B cell (primary cell): ENCODE measurements around the gene BLVRB. TPM values are rescaled to one million over a fixed set of nuclear protein-coding genes. Genes with fewer than 3 reads are reported as not detected.

Experiments used
- ATAC-seq: fragments of 200-7000 bp; cut with Tn5 transposase; one replicate; pipeline ENCODE4 v1.10.0; 2021; ENCODE audit warnings: low read depth, mild to moderate bottlenecking, moderate number of reproducible peaks, moderate library complexity
- CTCF ChIA-PET: fragments of 350-600 bp; sonication (Branson Sonifier 250); formaldehyde crosslinking; loops from one replicate; lab custom pipeline; 2021; ENCODE audit warnings: antibody characterized with exemption, inconsistent platforms; lab: Charles Lee
- POLR2A ChIA-PET: fragments of 350-600 bp; sonication (Branson Sonifier 250); formaldehyde crosslinking; loops from one replicate; lab custom pipeline; 2021; ENCODE audit warnings: antibody characterized with exemption; lab: Charles Lee
- DNase-seq: peaks from one replicate; pipeline ENCODE4 v3.0.0; 2013
- H2AFZ ChIP-seq: 2 replicates; pipeline ENCODE4 v1.6.1; 2012; ENCODE audit warnings: mild to moderate bottlenecking, low read depth, low read length; ENCODE audit not compliant: insufficient read depth, poor library complexity, severe bottlenecking
- H3K27ac ChIP-seq, 2 donors: 1 replicate in 1 of 2; 2 replicates in 1 of 2; pipeline ENCODE4 v1.5.1; 2012 to 2013; ENCODE audit warnings: low read length in 2 of 2, mild to moderate bottlenecking in 2 of 2, moderate library complexity in 1 of 2
- H3K27me3 ChIP-seq, 4 experiments: fragments of 200-600 bp in 1 of 4; sonication (generic) in 1 of 4; replicated peaks in 1 of 4; 1 replicate in 2 of 4; 2 replicates in 2 of 4; pipeline versions ENCODE4 v1.6.1 to v1.7.0; 2013 to 2016; ENCODE audit warnings: low read length in 3 of 4, mild to moderate bottlenecking in 2 of 4, mixed read lengths in 1 of 4, moderate library complexity in 1 of 4; ENCODE audit not compliant: insufficient read depth in 4 of 4, control insufficient read depth in 3 of 4; ENCODE audit errors: control extremely low read depth in 1 of 4
- H3K36me3 ChIP-seq, 2 experiments: replicated peaks in 1 of 2; 1 replicate in 1 of 2; 2 replicates in 1 of 2; pipeline versions ENCODE4 v1.6.1 to v1.7.1; 2013; ENCODE audit warnings: low read length in 1 of 2; ENCODE audit not compliant: insufficient read depth in 2 of 2, control insufficient read depth in 1 of 2; ENCODE audit errors: control extremely low read depth in 1 of 2, extremely low read depth in 1 of 2
- H3K4me1 ChIP-seq, 2 donors: fragments of 200-600 bp in 1 of 2; sonication (generic) in 1 of 2; 1 replicate in 1 of 2; 2 replicates in 1 of 2; pipeline versions ENCODE4 v1.5.1 to v1.6.1; 2013 to 2017; ENCODE audit warnings: low read length in 2 of 2; ENCODE audit not compliant: control insufficient read depth in 2 of 2, insufficient read depth in 2 of 2
- H3K4me2 ChIP-seq: replicated peaks from 2 replicates; pipeline ENCODE3; 2012; ENCODE audit warnings: mild to moderate bottlenecking, low read depth, low read length; ENCODE audit not compliant: poor library complexity, severe bottlenecking
- H3K4me3 ChIP-seq, 5 experiments: fragments of 200-600 bp in 1 of 5; sonication (generic) in 1 of 5; 1 replicate in 3 of 5; 2 replicates in 2 of 5; pipeline versions ENCODE4 v1.5.1 to v1.7.0; 2011 to 2016; ENCODE audit warnings: low read length in 4 of 5, mild to moderate bottlenecking in 4 of 5, low read depth in 2 of 5, control low read depth in 1 of 5, moderate library complexity in 1 of 5; ENCODE audit not compliant: insufficient read depth in 1 of 5; ENCODE audit errors: control extremely low read depth in 1 of 5, extremely low read depth in 1 of 5
- H3K79me2 ChIP-seq: fragments of 200-600 bp; sonication (generic); one replicate; pipeline ENCODE4 v1.6.0; 2016; ENCODE audit warnings: low read length; ENCODE audit not compliant: control insufficient read depth, insufficient read depth
- H3K9ac ChIP-seq: fragments of 200-600 bp; sonication (generic); 2 replicates; pipeline ENCODE4 v1.6.1; 2017; ENCODE audit warnings: mild to moderate bottlenecking, low read length, moderate library complexity
- H3K9me3 ChIP-seq, 3 donors: one replicate each; pipeline versions ENCODE4 v1.6.1 to v1.7.1; 2013; ENCODE audit warnings: low read length in 2 of 3; ENCODE audit not compliant: control insufficient read depth in 2 of 3, insufficient read depth in 1 of 3; ENCODE audit errors: control extremely low read depth in 1 of 3
- H4K20me1 ChIP-seq: 2 replicates; pipeline ENCODE4 v1.6.0; 2012; ENCODE audit warnings: mild to moderate bottlenecking, low read length; ENCODE audit not compliant: insufficient read depth, control insufficient read depth, poor library complexity, severe bottlenecking
- H3K27ac Mint-ChIP-seq: one replicate; pipeline ENCODE4 v1.8.0; 2021; ENCODE audit warnings: mixed read lengths
- H3K27me3 Mint-ChIP-seq: one replicate; pipeline ENCODE4 v1.8.0; 2021; ENCODE audit warnings: mixed read lengths
- H3K4me1 Mint-ChIP-seq: one replicate; pipeline ENCODE4 v1.8.0; 2021; ENCODE audit warnings: mixed read lengths
- H3K4me3 Mint-ChIP-seq: one replicate; pipeline ENCODE4 v1.8.0; 2021; ENCODE audit warnings: mixed read lengths
- H3K9me3 Mint-ChIP-seq: one replicate; pipeline ENCODE4 v1.8.0; 2022; ENCODE audit warnings: mixed read lengths; ENCODE audit not compliant: insufficient read depth
- CTCF ChIP-seq: fragments of 200-600 bp; IDR thresholded peaks from one replicate; pipeline ENCODE4 v1.8.0; 2022; ENCODE audit warnings: antibody characterized with exemption, mild to moderate bottlenecking
- EZH2 ChIP-seq: IDR thresholded peaks from 2 replicates; pipeline ENCODE4 v1.6.1; 2012; ENCODE audit warnings: borderline replicate concordance, low read depth, mild to moderate bottlenecking, moderate library complexity, low read length; ENCODE audit not compliant: insufficient read depth, poor library complexity, severe bottlenecking
- WGBS: methylation state at CpG from one replicate; pipeline ENCODE4 v1.1.5; 2013; ENCODE audit warnings: missing lambda C conversion rate; ENCODE audit not compliant: insufficient coverage; 5-methylcytosine and 5-hydroxymethylcytosine counted together
- intact Hi-C: fragments of 100-400 bp; cut with micrococcal nuclease; formaldehyde crosslinking; loops from one replicate; pipeline ENCODE4 v1.10.0; 2022
- polyA plus RNA-seq: library from polyadenylated mRNA; depleted of rRNA; stranded (reverse); fragments of >200 nt; gene quantifications from 2 replicates; pipeline ENCODE4 v1.2.3, GENCODE V29; 2012
- total RNA-seq, 2 donors: library from RNA; stranded (reverse); fragments of 120-200 nt in 1 of 2; gene quantifications; 1 replicate in 1 of 2; 2 replicates in 1 of 2; pipeline versions ENCODE4 v1.2.3 to v1.2.4, GENCODE V29; 2013 to 2022

Gene BLVRB
- total and polyA plus RNA-seq, 2 donors (not counting 1 experiment from before 2014, with no cell fraction given) = 14.2 to 23.2 TPM

GRCh38 chr19:40413291-40413845 lies 52.2 kb downstream of the BLVRB start, which contains the start of gene PRX:
TSS of gene PRX (minus strand) at chr19:40413378. CDS start at chr19:40407932, 5,446 bp downstream.
- no peaks in the 10 kb centered on the region for H3K9me3 ChIP-seq
- Mint-ChIP-seq H3K27me3 (no peaks in the 10 kb centered on the region), H3K4me3 (no peak within 1 kb of the TSS), H3K27ac (no peak within 1 kb of the TSS), H3K4me1 (peaks cover 23% of the 10 kb centered on the region), H3K9me3 (no peaks in the 10 kb centered on the region)
- no peaks in the 10 kb centered on the region for H3K79me2 ChIP-seq
- DNase-seq = no peak
- peaks cover 12 to 33% of the 10 kb centered on the region in 2 donors for H3K4me1 ChIP-seq
- H3K36me3 ChIP-seq = no peaks in the 10 kb centered on the region
- ATAC-seq = no peak
- no peak within 1 kb of the TSS for H3K9ac ChIP-seq
- no peaks in the 10 kb centered on the region for H4K20me1 ChIP-seq
- H3K27ac ChIP-seq = no peak within 1 kb of the TSS
- no peak within 1 kb of the TSS for H3K4me2 ChIP-seq
- ChIA-PET CTCF (interaction anchor here (1.0 kb wide), 1 partner anchor 8 kb away, joined by 5 read pairs; no protein-coding TSS in a partner anchor), POLR2A (no interaction called here)
- TF ChIP-seq CTCF (no peak), EZH2 (no peak)
- H3K4me3 ChIP-seq = no peak within 1 kb of the TSS
- no peak within 1 kb of the TSS for H2AFZ ChIP-seq
- intact Hi-C loops = no loop called here
- H3K27me3 ChIP-seq = peaks cover 0 to 2% (median 0%) of the 10 kb centered on the region in 4 experiments
- WGBS = 0% methylated on average over 1 of the region's 18 CpGs

GRCh38 chr19:40412866-40413265 lies 52.7 kb downstream of the BLVRB start:
- no peaks in the 10 kb centered on the region for H4K20me1 ChIP-seq
- Mint-ChIP-seq H3K4me3 (no peak overlapping the region), H3K27me3 (no peaks in the 10 kb centered on the region), H3K9me3 (no peaks in the 10 kb centered on the region), H3K4me1 (peaks cover 28% of the 10 kb centered on the region), H3K27ac (no peak overlapping the region)
- no peak for ATAC-seq
- no peak overlapping the region for H3K9ac ChIP-seq
- H3K4me3 ChIP-seq = no peak overlapping the region
- intact Hi-C loops = no loop called here
- 100% methylated on average over 1 of the region's 4 CpGs for WGBS
- H3K79me2 ChIP-seq = no peaks in the 10 kb centered on the region
- DNase-seq = no peak
- no peak overlapping the region for H2AFZ ChIP-seq
- TF ChIP-seq CTCF = no peak
- TF ChIP-seq EZH2 = no peak
- ChIA-PET CTCF (interaction anchor here (1.0 kb wide), 1 partner anchor 8 kb away, joined by 5 read pairs; no protein-coding TSS in a partner anchor), POLR2A (no interaction called here)
- H3K36me3 ChIP-seq = no peaks in the 10 kb centered on the region
- no peaks in the 10 kb centered on the region for H3K9me3 ChIP-seq
- no peak overlapping the region for H3K27ac ChIP-seq
- H3K27me3 ChIP-seq = peaks cover 0 to 2% (median 0%) of the 10 kb centered on the region in 4 experiments
- peaks cover 13 to 38% of the 10 kb centered on the region in 2 donors for H3K4me1 ChIP-seq
- H3K4me2 ChIP-seq = no peak overlapping the region
